Subcutaneous abdominal adipose tissue (tissue), 5 donors: ENCODE results near the gene ADD2.
"Not testable (repeated sequence)": the region's sequence is repeated elsewhere in the genome, so short reads cannot be mapped to it uniquely, and the experiment has no call there.

ENCODE experiments used
- H3K27ac ChIP-seq: one replicate; pipeline ENCODE4 v1.7.0; 2013; ENCODE audit warnings: low read depth, mild to moderate bottlenecking, inconsistent platforms, low read length, moderate library complexity
- H3K27me3 ChIP-seq, 5 donors: one replicate each; pipeline ENCODE4 v1.7.0; 2013; ENCODE audit warnings: low read length in 5 of 5, inconsistent platforms in 1 of 5; ENCODE audit not compliant: control insufficient read depth in 5 of 5, insufficient read depth in 4 of 5
- H3K36me3 ChIP-seq, 5 donors: one replicate each; pipeline ENCODE4 v1.7.0; 2013; ENCODE audit warnings: low read length in 5 of 5; ENCODE audit not compliant: control insufficient read depth in 5 of 5, insufficient read depth in 5 of 5
- H3K4me1 ChIP-seq, 5 donors: one replicate each; pipeline ENCODE4 v1.7.0; 2013; ENCODE audit warnings: low read length in 5 of 5, mild to moderate bottlenecking in 3 of 5, moderate library complexity in 1 of 5; ENCODE audit not compliant: control insufficient read depth in 5 of 5, insufficient read depth in 5 of 5
- H3K4me3 ChIP-seq, 5 donors: one replicate each; pipeline ENCODE4 v1.7.0; 2013; ENCODE audit warnings: low read length in 5 of 5, low read depth in 1 of 5
- H3K9ac ChIP-seq, 5 donors: one replicate each; pipeline ENCODE4 v1.7.0; 2013; ENCODE audit warnings: low read length in 5 of 5, mild to moderate bottlenecking in 4 of 5, moderate library complexity in 3 of 5
- H3K9me3 ChIP-seq, 5 donors: one replicate each; pipeline ENCODE4 v1.7.0; 2013; ENCODE audit warnings: low read length in 5 of 5; ENCODE audit not compliant: control insufficient read depth in 5 of 5
- donor health status: healthy.
- donor health status: healthy.
- donor health status: healthy.
- donor health status: healthy.
- donor health status: healthy.

ADD2 gene

DNA sequence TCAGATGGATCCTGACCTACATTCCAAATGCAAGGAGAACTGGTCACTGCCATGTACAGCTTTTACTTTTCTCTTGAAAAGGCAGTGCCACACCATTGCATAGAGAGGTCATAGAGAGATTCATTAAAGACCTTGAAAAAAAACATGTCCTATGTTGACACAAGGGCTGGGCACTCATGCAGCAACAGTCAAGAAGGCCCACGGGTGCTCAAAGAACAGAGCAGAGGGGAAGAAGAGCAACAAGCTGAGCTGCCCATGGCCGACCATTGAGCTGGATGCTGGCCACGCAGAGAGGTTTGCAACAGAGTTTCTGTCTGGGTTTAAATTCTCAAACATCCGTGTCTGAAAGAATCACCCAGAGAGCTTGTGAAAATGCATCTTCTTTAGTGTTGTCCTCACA lies 99.1 kb downstream of the ADD2 start:
- no peak overlapping the region for H3K27ac ChIP-seq

DNA sequence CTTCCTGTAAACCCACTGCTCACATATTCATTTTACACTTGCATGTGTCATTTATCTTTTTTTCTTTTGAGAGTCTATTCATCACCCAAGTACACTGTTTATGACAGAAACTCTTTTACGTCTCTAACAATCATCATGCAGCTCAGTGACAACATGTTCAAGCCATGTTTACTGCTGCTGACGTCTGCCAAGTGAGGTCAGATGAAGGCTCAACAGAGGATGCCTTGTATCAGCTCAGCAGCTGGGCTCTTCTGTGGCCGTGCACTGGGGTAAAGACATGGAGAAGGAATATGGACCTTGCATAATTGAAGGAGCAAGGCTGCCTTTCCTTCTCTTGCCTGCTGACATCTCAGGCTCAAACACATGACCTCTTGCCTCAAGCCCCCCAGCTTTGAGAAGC lies 99.6 kb downstream of the ADD2 start:
- H3K4me3 ChIP-seq, result no peak overlapping the region
- H3K9me3 ChIP-seq, result no peaks in the 10 kb centered on the region
- H3K27ac ChIP-seq, result no peak overlapping the region
- H3K4me1 ChIP-seq, result no peaks in the 10 kb centered on the region
- H3K9ac ChIP-seq, result no peak overlapping the region
- no peaks in the 10 kb centered on the region for H3K27me3 ChIP-seq
- no peaks in the 10 kb centered on the region for H3K36me3 ChIP-seq

More for the DNA sequence above, 99.1 kb downstream of the ADD2 start:
- Histone ChIP-seq H3K9ac (no peak overlapping the region), H3K4me1 (no peaks in the 10 kb centered on the region), H3K9me3 (no peaks in the 10 kb centered on the region), H3K4me3 (no peak overlapping the region), H3K36me3 (no peaks in the 10 kb centered on the region), H3K27me3 (no peaks in the 10 kb centered on the region)

DNA sequence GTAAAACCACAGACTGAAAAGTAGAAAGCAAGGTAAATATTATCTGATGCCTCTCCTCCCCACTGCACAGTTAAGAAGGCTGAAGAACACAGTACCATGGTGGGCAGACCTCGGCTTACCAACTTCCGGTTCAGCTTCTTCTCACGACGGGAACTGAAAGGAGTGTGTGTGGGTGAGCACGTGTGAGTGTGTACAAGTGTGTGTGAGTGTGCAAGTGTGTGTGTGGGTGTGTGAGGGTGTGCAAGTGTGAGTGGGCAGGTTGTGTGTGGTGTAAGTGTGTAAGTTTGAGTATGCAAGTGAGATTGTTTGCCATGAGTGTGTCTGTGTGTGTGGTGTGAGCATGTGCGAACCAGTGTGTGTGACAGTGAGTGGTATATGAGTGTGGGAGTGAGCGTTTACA lies 103.5 kb downstream of the ADD2 start:
- Histone ChIP-seq H3K36me3 (no peaks in the 10 kb centered on the region), H3K4me3 (no peak overlapping the region), H3K27me3 (peaks cover 0 to 2% (median 0%) of the 10 kb centered on the region in 5 donors), H3K9me3 (no peaks in the 10 kb centered on the region), H3K27ac (no peak overlapping the region), H3K4me1 (no peaks in the 10 kb centered on the region), H3K9ac (no peak overlapping the region)

DNA sequence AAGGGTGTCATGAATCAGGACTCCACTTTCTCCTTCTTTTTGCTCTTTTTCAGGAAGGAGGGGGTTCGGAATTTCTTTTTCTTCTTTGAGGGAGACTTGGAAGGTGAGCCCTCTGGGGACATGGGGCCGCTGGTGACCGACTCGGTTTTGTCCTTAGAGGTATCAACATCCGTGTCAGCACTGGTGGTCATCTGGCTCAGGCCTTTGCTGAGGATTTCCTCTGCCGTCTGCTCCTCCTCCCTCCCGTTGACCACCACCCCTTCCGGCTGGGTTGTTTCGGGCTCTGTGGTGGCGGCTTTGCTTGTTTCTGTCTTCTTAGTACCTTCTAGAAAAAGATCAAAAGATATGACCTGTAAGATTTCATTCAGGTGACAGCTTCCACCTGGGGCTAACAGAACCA lies 104.6 kb downstream of the ADD2 start:
- no peaks in the 10 kb centered on the region for H3K36me3 ChIP-seq
- H3K9me3 ChIP-seq, result no peaks in the 10 kb centered on the region
- no peaks in the 10 kb centered on the region for H3K4me1 ChIP-seq
- peaks cover 0 to 8% (median 0%) of the 10 kb centered on the region in 5 donors for H3K27me3 ChIP-seq
- H3K27ac ChIP-seq, result no peak overlapping the region
- H3K9ac ChIP-seq, result no peak overlapping the region
- no peak overlapping the region for H3K4me3 ChIP-seq

DNA sequence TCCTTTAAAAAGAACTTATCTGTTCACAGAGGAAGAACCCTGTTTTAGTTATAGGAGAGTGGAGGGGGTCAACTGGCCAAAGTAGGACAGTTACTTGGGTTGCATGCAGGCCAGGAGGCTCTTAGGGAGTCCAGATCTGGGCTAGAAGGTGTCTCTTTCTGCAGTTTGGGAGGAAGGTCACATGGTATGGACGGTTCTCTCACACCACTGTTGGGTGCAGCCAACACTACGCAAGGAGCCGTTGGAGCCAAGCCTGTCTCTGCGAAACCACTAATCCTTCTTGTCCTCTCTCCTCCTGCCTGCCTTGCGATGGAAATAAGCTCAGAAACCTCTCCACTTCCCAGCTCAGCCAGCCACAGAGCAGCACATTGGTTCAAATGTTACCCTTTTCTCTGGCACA lies 108.4 kb downstream of the ADD2 start:
- no peaks in the 10 kb centered on the region for H3K4me1 ChIP-seq
- no peak overlapping the region for H3K27ac ChIP-seq
- no peaks in the 10 kb centered on the region for H3K36me3 ChIP-seq
- peaks cover 0 to 21% (median 8%) of the 10 kb centered on the region in 5 donors for H3K27me3 ChIP-seq
- H3K4me3 ChIP-seq, result no peak overlapping the region
- H3K9me3 ChIP-seq, result no peaks in the 10 kb centered on the region
- H3K9ac ChIP-seq, result no peak overlapping the region

DNA sequence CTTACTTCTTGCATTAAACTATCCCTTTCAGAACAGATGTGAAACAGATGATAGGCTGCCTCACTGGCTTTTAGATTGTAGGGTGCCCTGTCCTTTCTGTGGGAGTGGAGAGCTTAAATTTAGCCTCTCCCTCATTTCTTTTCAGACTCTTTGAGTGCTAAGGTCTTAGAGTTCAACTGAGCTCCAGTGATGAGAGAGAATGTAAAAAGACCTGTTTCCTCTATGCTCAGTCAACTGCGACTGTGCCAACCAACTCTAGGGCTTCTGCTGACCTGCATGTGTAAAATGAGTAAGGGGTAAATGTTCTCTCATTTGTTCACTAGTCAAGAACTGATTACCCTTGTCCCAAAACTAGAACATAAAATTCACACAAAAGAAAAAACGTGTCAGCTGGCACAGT lies 109.5 kb downstream of the ADD2 start:
- H3K9ac ChIP-seq, result no peak overlapping the region
- no peaks in the 10 kb centered on the region for H3K9me3 ChIP-seq
- H3K36me3 ChIP-seq, result no peaks in the 10 kb centered on the region
- H3K4me3 ChIP-seq, result no peak overlapping the region
- no peaks in the 10 kb centered on the region for H3K4me1 ChIP-seq
- H3K27me3 ChIP-seq, result peaks cover 0 to 25% (median 10%) of the 10 kb centered on the region in 5 donors
- H3K27ac ChIP-seq, result no peak overlapping the region

DNA sequence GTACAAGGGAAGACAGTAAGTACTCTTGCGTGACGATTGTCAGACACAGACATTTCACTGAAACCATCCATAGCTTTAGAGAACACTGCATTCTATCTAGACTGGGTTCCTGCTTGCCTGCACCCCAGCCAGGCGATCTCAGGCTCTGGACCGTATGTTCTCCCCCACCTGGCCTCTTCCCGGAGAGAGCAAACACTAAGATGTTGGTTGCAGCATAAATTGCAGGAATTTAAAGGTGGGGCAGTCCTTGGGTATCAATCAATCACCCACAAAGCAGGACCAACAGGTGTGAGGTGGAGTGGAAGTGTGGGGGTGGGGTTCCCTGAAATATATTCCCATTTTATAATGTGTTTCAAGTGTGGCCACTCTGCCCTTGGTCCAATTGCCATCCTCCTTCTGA lies 110.8 kb downstream of the ADD2 start:
- Histone ChIP-seq H3K4me3 (no peak overlapping the region), H3K27ac (no peak overlapping the region), H3K4me1 (no peaks in the 10 kb centered on the region), H3K27me3 (peaks cover 0 to 23% (median 10%) of the 10 kb centered on the region in 5 donors), H3K9ac (no peak overlapping the region), H3K9me3 (no peaks in the 10 kb centered on the region), H3K36me3 (no peaks in the 10 kb centered on the region)

DNA sequence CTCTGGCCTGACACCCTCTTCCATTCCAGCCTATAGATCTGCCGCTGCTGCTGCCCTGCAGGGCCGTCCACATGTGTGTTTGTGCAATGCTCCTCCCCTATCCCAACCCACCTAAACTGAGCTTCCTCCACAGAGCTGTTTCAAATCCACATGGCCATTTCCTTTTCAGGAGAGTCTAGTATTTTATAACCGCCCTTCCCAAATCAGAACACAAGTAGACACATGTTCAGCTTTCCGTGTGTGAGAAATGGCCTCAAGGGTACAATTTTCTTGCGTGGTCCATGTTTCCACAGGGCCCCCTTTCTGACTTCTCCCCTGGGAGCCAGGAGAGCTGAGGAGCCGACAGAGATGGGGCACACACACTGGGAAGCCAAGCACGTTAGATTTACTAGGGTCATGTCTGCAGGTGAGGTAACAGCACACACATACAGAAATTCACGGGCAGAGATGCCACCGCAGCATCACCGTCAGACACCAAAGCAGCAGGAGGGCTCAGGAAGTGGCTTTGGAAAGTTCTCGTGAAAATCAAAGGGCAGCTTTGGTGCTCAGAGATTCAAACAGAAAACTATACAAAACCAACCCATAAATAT lies 111.5 kb downstream of the ADD2 start:
- no peak overlapping the region for H3K9ac ChIP-seq
- no peak overlapping the region for H3K4me3 ChIP-seq
- peaks cover 0 to 23% (median 10%) of the 10 kb centered on the region in 5 donors for H3K27me3 ChIP-seq
- H3K36me3 ChIP-seq, result no peaks in the 10 kb centered on the region
- no peak overlapping the region for H3K27ac ChIP-seq
- H3K4me1 ChIP-seq, result no peaks in the 10 kb centered on the region
- no peaks in the 10 kb centered on the region for H3K9me3 ChIP-seq

DNA sequence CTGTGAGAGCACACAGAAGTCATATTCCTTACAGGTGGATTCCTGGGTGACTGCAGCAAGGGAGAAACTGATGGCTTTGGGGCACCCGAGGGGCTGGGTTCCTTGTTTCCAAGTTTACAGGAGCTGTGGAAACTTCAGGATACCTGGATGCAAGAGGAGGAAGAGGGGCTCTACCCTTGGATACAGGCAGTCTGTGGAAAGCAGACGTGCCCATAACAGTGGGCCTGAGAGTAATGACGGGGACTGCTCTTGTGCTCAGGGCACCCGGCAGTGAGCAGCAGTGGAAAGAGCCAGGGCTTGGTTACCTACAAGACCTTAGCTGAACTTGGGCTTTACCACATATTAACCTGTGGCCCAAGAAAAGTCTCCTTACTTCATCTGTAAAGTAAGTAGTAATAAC lies 112.2 kb downstream of the ADD2 start:
- no peaks in the 10 kb centered on the region for H3K9me3 ChIP-seq
- H3K4me3 ChIP-seq, result no peak overlapping the region
- H3K9ac ChIP-seq, result no peak overlapping the region
- H3K27me3 ChIP-seq, result peaks cover 0 to 23% (median 10%) of the 10 kb centered on the region in 5 donors
- no peaks in the 10 kb centered on the region for H3K4me1 ChIP-seq
- H3K36me3 ChIP-seq, result no peaks in the 10 kb centered on the region
- H3K27ac ChIP-seq, result no peak overlapping the region

DNA sequence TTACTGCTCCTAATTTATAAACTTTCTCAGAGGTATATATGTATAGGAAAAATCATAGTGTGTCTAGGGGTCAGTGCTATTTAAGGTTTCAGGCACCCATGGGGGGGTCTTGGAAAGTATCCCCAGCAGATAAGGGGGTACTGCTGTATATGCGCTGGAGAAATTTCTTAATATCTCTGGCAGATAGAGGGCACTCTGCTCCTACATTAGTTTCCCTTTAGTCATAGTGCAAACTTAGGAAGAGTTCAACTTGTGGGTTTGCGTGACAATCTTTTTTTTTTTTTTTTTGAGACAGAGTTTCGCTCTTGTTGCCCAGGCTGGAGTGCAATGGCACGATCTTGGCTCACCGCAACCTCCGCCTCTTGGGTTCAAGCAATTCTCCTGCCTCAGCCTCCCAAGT lies 112.8 kb downstream of the ADD2 start:
- not testable (repeated sequence) for H3K9ac ChIP-seq, H3K4me3 ChIP-seq, H3K27ac ChIP-seq, H3K9me3 ChIP-seq, H3K4me1 ChIP-seq, H3K36me3 ChIP-seq
- H3K27me3 ChIP-seq, result peaks cover 0 to 23% (median 10%) of the 10 kb centered on the region in 5 donors

DNA sequence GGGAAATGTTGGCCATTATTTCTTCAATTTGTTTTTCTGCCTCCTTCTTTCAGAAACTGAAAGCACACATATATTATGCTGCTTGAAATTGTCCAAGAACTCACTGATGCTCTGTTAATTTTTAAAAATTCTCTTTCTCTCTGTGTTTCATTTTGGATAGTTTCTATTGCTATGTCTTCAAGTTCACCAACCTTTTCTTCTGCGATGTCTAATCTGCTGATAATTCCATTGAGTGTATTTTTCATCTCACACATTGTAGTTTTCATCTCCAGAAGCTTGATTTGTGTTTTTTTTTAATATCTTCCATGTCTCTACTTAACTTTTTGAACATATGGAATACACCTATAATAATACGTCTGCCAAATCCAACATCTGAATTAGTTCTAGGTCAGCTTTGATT lies 116.3 kb downstream of the ADD2 start:
- Histone ChIP-seq H3K9ac (no peak overlapping the region), H3K9me3 (no peaks in the 10 kb centered on the region), H3K4me3 (no peak overlapping the region), H3K36me3 (no peaks in the 10 kb centered on the region), H3K27ac (no peak overlapping the region), H3K4me1 (no peaks in the 10 kb centered on the region), H3K27me3 (peaks cover 0 to 17% (median 10%) of the 10 kb centered on the region in 5 donors)
